K562 (cell line): ENCODE measurements around the gene ZDHHC14. TPM values are rescaled to one million over a fixed set of nuclear protein-coding genes. Genes with fewer than 3 reads are reported as not detected.

Experiments
- ARHGAP35 ChIP-seq: fragments of 450-650 bp; IDR thresholded peaks from 2 replicates; pipeline ENCODE4 v1.6.1; 2018; ENCODE audit not compliant: partially characterized antibody
- CBX3 ChIP-seq, 2 experiments: IDR thresholded peaks; 1 replicate in 1 of 2; 2 replicates in 1 of 2; pipeline ENCODE4 v1.6.1; 2012; ENCODE audit warnings: inconsistent platforms in 2 of 2, low read length in 2 of 2, borderline replicate concordance in 1 of 2, control low read depth in 1 of 2
- E2F8 ChIP-seq: fragments of 450-650 bp; IDR thresholded peaks from 2 replicates; pipeline ENCODE4 v1.7.1; 2018; ENCODE audit warnings: mild to moderate bottlenecking, low read depth; ENCODE audit not compliant: partially characterized antibody
- FOXP1 ChIP-seq: sonication (generic); formaldehyde crosslinking; IDR thresholded peaks from 2 replicates; pipeline ENCODE4 v1.8.0; 2022; ENCODE audit warnings: mild to moderate bottlenecking, missing genetic modification reagents
- HCFC1 ChIP-seq: IDR thresholded peaks from 2 replicates; pipeline ENCODE4 v1.6.1; 2012; ENCODE audit warnings: low read depth, low read length, improper control_type of control experiment
- HDAC1 ChIP-seq, 2 experiments: fragments of 450-650 bp; IDR thresholded peaks; 2 replicates each; pipeline ENCODE4 v1.6.1; 2016 to 2017; ENCODE audit warnings: inconsistent platforms in 1 of 2, mild to moderate bottlenecking in 1 of 2, moderate library complexity in 1 of 2
- HNRNPLL ChIP-seq: fragments of 200-400 bp; formaldehyde crosslinking; IDR thresholded peaks from 2 replicates; pipeline ENCODE4 v1.6.1; 2017; ENCODE audit warnings: low read length, low read depth, mild to moderate bottlenecking; ENCODE audit not compliant: poor library complexity, severe bottlenecking
- HOXB6 ChIP-seq: fragments of 250-450 bp; sonication (Bioruptor Pico); IDR thresholded peaks from 2 replicates; pipeline ENCODE4 v1.5.1; 2022; ENCODE audit warnings: mild to moderate bottlenecking, borderline replicate concordance
- NFXL1 ChIP-seq: fragments of 450-650 bp; formaldehyde crosslinking; IDR thresholded peaks from 2 replicates; pipeline ENCODE4 v1.4.0; 2021; ENCODE audit warnings: mild to moderate bottlenecking
- PHB ChIP-seq: fragments of 250-450 bp; sonication (Bioruptor Pico); IDR thresholded peaks from 2 replicates; pipeline ENCODE4 v1.5.0; 2021
- PHTF2 ChIP-seq: fragments of 250-450 bp; sonication (Bioruptor Pico); IDR thresholded peaks from 2 replicates; pipeline ENCODE4 v1.5.0; 2021; ENCODE audit warnings: mild to moderate bottlenecking
- PTTG1 ChIP-seq: fragments of 450-650 bp; IDR thresholded peaks from 2 replicates; pipeline ENCODE4 v1.6.1; 2016; ENCODE audit warnings: low read depth, mild to moderate bottlenecking, missing genetic modification characterization, missing compliant biosample characterization
- SAP30 ChIP-seq: fragments of 200-600 bp; sonication (generic); IDR thresholded peaks from 2 replicates; pipeline ENCODE4 v1.6.1; 2012; ENCODE audit warnings: borderline replicate concordance, low read depth, mild to moderate bottlenecking, moderate library complexity, low read length, control low read depth, inconsistent platforms; ENCODE audit not compliant: insufficient read depth, poor library complexity, severe bottlenecking
- TBP ChIP-seq: optimal IDR thresholded peaks from 2 replicates; pipeline ENCODE3; 2011; ENCODE audit warnings: low read depth, low read length, improper control_type of control experiment
- polyA plus RNA-seq, 8 experiments: library from polyadenylated mRNA; depleted of rRNA in 4 of 8; stranded (reverse) in 5 of 8; unstranded in 3 of 8; fragments of >200 nt; fragmentation: Nextera tagmentation in 2 of 8; fragmentation: Illumina TruSeq in 1 of 8; extraction: Ambion mirVana in 2 of 8; extraction: Trizol in 1 of 8; gene quantifications; 2 replicates each; pipeline versions ENCODE4 v1.2.1 to v1.2.3, GENCODE V29; 2011 to 2014; ENCODE audit warnings: inconsistent platforms in 1 of 8, missing spikeins in 1 of 8
- total RNA-seq, 7 experiments: library from RNA; depleted of rRNA in 6 of 7; stranded (reverse); fragments of >200 nt in 6 of 7; fragmentation: Illumina TruSeq in 2 of 7; extraction: Trizol in 2 of 7; gene quantifications; 2 replicates each; pipeline versions ENCODE4 v1.2.1 to v1.2.3, GENCODE V29; 2011 to 2021; ENCODE audit warnings: low replicate concordance in 1 of 7
- TF ChIP-seq, protein P1 (sequence below), 3 experiments: fragments of 200-800 bp in 1 of 3; sonication (Bioruptor generic) in 1 of 3; sonication (generic) in 1 of 3; formaldehyde crosslinking in 1 of 3; IDR thresholded peaks; 2 replicates each; pipeline versions ENCODE4 v1.6.1 to v1.8.0; 2016 to 2022; ENCODE audit warnings: mild to moderate bottlenecking in 2 of 3, missing compliant biosample characterization in 2 of 3, missing genetic modification characterization in 2 of 3, missing genetic modification reagents in 1 of 3
- TF ChIP-seq, protein P2 (sequence below): fragments of 250-450 bp; sonication (Bioruptor Pico); IDR thresholded peaks from 2 replicates; pipeline ENCODE4 v1.4.0; 2020; ENCODE audit warnings: mild to moderate bottlenecking
- TF ChIP-seq, protein P3 (sequence below): fragments of 450-650 bp; IDR thresholded peaks from 2 replicates; pipeline ENCODE4 v1.6.1; 2016; ENCODE audit warnings: mild to moderate bottlenecking

Gene ZDHHC14
- total and polyA plus RNA-seq, 9 of the 15 experiments (the other 6 are each of a cell fraction or from before 2014, with no cell fraction given) = 0.92 to 23.1 (median 13.8) TPM

GRCh38 chr6:157380779-157381561, at the start of gene ZDHHC14 (continued):
- TF ChIP-seq SAP30 (peak; percentile 50), ARHGAP35 (no peak), PHTF2 (CRISPR knock-in tag) (no peak), FOXP1 (CRISPR knock-in tag) (peak; percentile 23; the same call in 1 of the 2 replicates), CBX3 (IDR thresholded peaks at IDR 0.05; ENCODE audit: borderline replicate concordance in 1 of 2, low read length in 2 of 2) (no peak), HOXB6 (CRISPR knock-in tag) (no peak), HDAC1 (IDR thresholded peaks at IDR 0.05) (peak in 1 of 2 experiments; percentile 69; a peak in 2 of 4 replicates), PTTG1 (tag) (no peak), PHB (CRISPR knock-in tag) (0 out of 2 replicates have a peak, but pooled peaks have one; percentile 61), E2F8 (peak; percentile 29), NFXL1 (CRISPR knock-in tag) (no peak), HNRNPLL (peak; percentile 30), HCFC1 (peak; percentile 27; the same call in 1 of the 2 replicates), TBP (peak; percentile 74)
- TF ChIP-seq, protein P1, sequence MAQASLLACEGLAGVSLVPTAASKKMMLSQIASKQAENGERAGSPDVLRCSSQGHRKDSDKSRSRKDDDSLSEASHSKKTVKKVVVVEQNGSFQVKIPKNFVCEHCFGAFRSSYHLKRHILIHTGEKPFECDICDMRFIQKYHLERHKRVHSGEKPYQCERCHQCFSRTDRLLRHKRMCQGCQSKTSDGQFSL (CRISPR knock-in tag; IDR thresholded peaks at IDR 0.05) = no peak
- TF ChIP-seq, protein P1 (tag; IDR thresholded peaks at IDR 0.05) = no peak
- TF ChIP-seq, protein P2, sequence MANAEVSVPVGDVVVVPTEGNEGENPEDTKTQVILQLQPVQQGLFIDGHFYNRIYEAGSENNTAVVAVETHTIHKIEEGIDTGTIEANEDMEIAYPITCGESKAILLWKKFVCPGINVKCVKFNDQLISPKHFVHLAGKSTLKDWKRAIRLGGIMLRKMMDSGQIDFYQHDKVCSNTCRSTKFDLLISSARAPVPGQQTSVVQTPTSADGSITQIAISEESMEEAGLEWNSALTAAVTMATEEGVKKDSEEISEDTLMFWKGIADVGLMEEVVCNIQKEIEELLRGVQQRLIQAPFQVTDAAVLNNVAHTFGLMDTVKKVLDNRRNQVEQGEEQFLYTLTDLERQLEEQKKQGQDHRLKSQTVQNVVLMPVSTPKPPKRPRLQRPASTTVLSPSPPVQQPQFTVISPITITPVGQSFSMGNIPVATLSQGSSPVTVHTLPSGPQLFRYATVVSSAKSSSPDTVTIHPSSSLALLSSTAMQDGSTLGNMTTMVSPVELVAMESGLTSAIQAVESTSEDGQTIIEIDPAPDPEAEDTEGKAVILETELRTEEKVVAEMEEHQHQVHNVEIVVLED (CRISPR knock-in tag) = peak; percentile 30; the same call in 1 of the 2 replicates
- TF ChIP-seq, protein P3, sequence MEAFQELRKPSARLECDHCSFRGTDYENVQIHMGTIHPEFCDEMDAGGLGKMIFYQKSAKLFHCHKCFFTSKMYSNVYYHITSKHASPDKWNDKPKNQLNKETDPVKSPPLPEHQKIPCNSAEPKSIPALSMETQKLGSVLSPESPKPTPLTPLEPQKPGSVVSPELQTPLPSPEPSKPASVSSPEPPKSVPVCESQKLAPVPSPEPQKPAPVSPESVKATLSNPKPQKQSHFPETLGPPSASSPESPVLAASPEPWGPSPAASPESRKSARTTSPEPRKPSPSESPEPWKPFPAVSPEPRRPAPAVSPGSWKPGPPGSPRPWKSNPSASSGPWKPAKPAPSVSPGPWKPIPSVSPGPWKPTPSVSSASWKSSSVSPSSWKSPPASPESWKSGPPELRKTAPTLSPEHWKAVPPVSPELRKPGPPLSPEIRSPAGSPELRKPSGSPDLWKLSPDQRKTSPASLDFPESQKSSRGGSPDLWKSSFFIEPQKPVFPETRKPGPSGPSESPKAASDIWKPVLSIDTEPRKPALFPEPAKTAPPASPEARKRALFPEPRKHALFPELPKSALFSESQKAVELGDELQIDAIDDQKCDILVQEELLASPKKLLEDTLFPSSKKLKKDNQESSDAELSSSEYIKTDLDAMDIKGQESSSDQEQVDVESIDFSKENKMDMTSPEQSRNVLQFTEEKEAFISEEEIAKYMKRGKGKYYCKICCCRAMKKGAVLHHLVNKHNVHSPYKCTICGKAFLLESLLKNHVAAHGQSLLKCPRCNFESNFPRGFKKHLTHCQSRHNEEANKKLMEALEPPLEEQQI = no peak
